PC-9 (cell line): ENCODE results near the gene PRXL2B. TPM values are rescaled to one million over a fixed set of nuclear protein-coding genes. Genes with fewer than 3 reads are reported as not detected.

Experiments used
- BruUV-seq: library from RNA; stranded (reverse); fragments of 400-500 nt; replicated peaks from 2 replicates; lab custom pipeline; 2021; lab: Mats Ljungman, UMichigan
- CTCF ChIA-PET: fragments of 300-600 bp; sonication (Branson Sonifier 250); formaldehyde crosslinking; loops from one replicate; lab custom pipeline; 2022; ENCODE audit warnings: antibody characterized with exemption; lab: Charles Lee
- POLR2A ChIA-PET: fragments of 300-600 bp; sonication (Branson Sonifier 250); formaldehyde crosslinking; loops from one replicate; lab custom pipeline; 2022; ENCODE audit warnings: antibody characterized with exemption; ENCODE audit not compliant: unreplicated experiment; lab: Charles Lee
- DNase-seq, 2 experiments: peaks; one replicate each; pipeline versions ENCODE4 v3.0.0 to v3.0.0-alpha.2; 2015 to 2022; ENCODE audit warnings: mixed read lengths in 1 of 2
- H2AFZ ChIP-seq: fragments of 200-600 bp; sonication (generic); 2 replicates; pipeline ENCODE4 v1.8.1; 2017; ENCODE audit warnings: antibody characterized with exemption
- H3F3A ChIP-seq: fragments of 200-600 bp; sonication (generic); 2 replicates; pipeline ENCODE4 v1.8.1; 2017; ENCODE audit warnings: antibody characterized with exemption, mild to moderate bottlenecking, low read depth; ENCODE audit not compliant: insufficient read depth
- H3K27ac ChIP-seq: fragments of 200-600 bp; sonication (generic); 2 replicates; pipeline ENCODE4 v1.6.1; 2016; ENCODE audit warnings: mixed run types
- H3K27me3 ChIP-seq: fragments of 200-600 bp; sonication (generic); 2 replicates; pipeline ENCODE4 v1.6.1; 2016; ENCODE audit warnings: low read depth, mixed run types; ENCODE audit not compliant: insufficient read depth
- H3K36me3 ChIP-seq: fragments of 200-600 bp; sonication (generic); 2 replicates; pipeline ENCODE4 v1.6.1; 2016; ENCODE audit warnings: low read depth, mixed run types
- H3K4me1 ChIP-seq: fragments of 200-600 bp; sonication (generic); replicated peaks from 2 replicates; pipeline ENCODE4 v1.6.1; 2016; ENCODE audit warnings: mixed run types; ENCODE audit not compliant: insufficient read depth
- H3K4me2 ChIP-seq: fragments of 200-600 bp; sonication (generic); 2 replicates; pipeline ENCODE4 v1.6.1; 2017; ENCODE audit warnings: mixed run types
- H3K4me3 ChIP-seq: fragments of 200-600 bp; sonication (generic); 2 replicates; pipeline ENCODE4 v1.6.1; 2016; ENCODE audit warnings: mixed run types
- H3K79me2 ChIP-seq: fragments of 200-600 bp; sonication (generic); 2 replicates; pipeline ENCODE4 v1.6.1; 2017; ENCODE audit warnings: low read depth, mixed run types
- H3K9me2 ChIP-seq: fragments of 200-600 bp; sonication (generic); 2 replicates; pipeline ENCODE4 v1.8.1; 2017; ENCODE audit warnings: mild to moderate bottlenecking; ENCODE audit not compliant: insufficient read depth
- H3K9me3 ChIP-seq: fragments of 200-600 bp; sonication (generic); 2 replicates; pipeline ENCODE4 v1.8.1; 2016; ENCODE audit warnings: low read depth; ENCODE audit not compliant: insufficient read depth
- H4K20me1 ChIP-seq: fragments of 200-600 bp; sonication (generic); 2 replicates; pipeline ENCODE4 v1.8.1; 2017; ENCODE audit not compliant: insufficient read depth
- CTCF ChIP-seq: fragments of 200-600 bp; sonication (generic); conservative IDR thresholded peaks from 2 replicates; pipeline ENCODE4 v1.6.1; 2017; ENCODE audit warnings: mixed run types, antibody characterized with exemption, mild to moderate bottlenecking, moderate library complexity
- EZH2 ChIP-seq: fragments of 200-600 bp; sonication (generic); IDR thresholded peaks from 2 replicates; pipeline ENCODE4 v1.8.0; 2017; ENCODE audit warnings: antibody characterized with exemption, low read depth
- intact Hi-C: fragments of 100-400 bp; cut with micrococcal nuclease; formaldehyde crosslinking; loops from one replicate; pipeline ENCODE4 v1.10.0; 2022; ENCODE audit not compliant: unreplicated experiment
- total RNA-seq: library from RNA; stranded (reverse); gene quantifications from 2 replicates; pipeline ENCODE4 v1.2.3, GENCODE V29; 2021

The PRXL2B gene
- total RNA-seq, 1 experiment from 2014 or later = 26.1 TPM

GRCh38 chr1:2632051-2632430 is 45.5 kb downstream of the PRXL2B start:
- BruUV-seq = no TSS peak
- H3K9me3 ChIP-seq = 0 out of 2 replicates have a peak, but pooled peaks cover 5% of the 10 kb centered on the region
- DNase-seq = no peak
- no peaks in the 10 kb centered on the region for H3K79me2 ChIP-seq
- H3F3A ChIP-seq = peaks cover 11% of the 10 kb centered on the region; the same call in 1 of the 2 replicates
- no peak for TF ChIP-seq EZH2
- TF ChIP-seq CTCF = no peak
- H3K36me3 ChIP-seq = no peaks in the 10 kb centered on the region
- H2AFZ ChIP-seq = no peak overlapping the region
- H4K20me1 ChIP-seq = no peaks in the 10 kb centered on the region
- intact Hi-C loops = no loop called here
- peaks cover 54% of the 10 kb centered on the region for H3K27me3 ChIP-seq
- H3K9me2 ChIP-seq = no peaks in the 10 kb centered on the region
- ChIA-PET POLR2A (no interaction called here), CTCF (no interaction called here)
- H3K4me3 ChIP-seq = no peak overlapping the region
- H3K27ac ChIP-seq = no peak overlapping the region
- H3K4me2 ChIP-seq = no peak overlapping the region
- H3K4me1 ChIP-seq = no peaks in the 10 kb centered on the region

- no peak for TF ChIP-seq EZH2
- no peak for TF ChIP-seq CTCF
- Histone ChIP-seq H3K9me2 (no peaks in the 10 kb centered on the region), H3F3A (peaks cover 11% of the 10 kb centered on the region; the same call in 1 of the 2 replicates), H3K9me3 (0 out of 2 replicates have a peak, but pooled peaks cover 5% of the 10 kb centered on the region), H3K27me3 (peaks cover 47% of the 10 kb centered on the region), H4K20me1 (no peaks in the 10 kb centered on the region), H3K27ac (no peak within 1 kb of the TSS), H3K4me1 (no peaks in the 10 kb centered on the region), H3K4me2 (no peak within 1 kb of the TSS), H2AFZ (no peak within 1 kb of the TSS), H3K4me3 (no peak within 1 kb of the TSS), H3K36me3 (no peaks in the 10 kb centered on the region), H3K79me2 (no peaks in the 10 kb centered on the region)
- DNase-seq = no peak
- CTCF ChIA-PET = no interaction called here
- no TSS peak for BruUV-seq
- intact Hi-C loops = no loop called here
- POLR2A ChIA-PET = no interaction called here
These were observed 46.2 kb downstream of the PRXL2B start, which contains the start of gene MMEL1 for GRCh38 chr1:2632561-2633361. TSS of gene MMEL1 (minus strand) at chr1:2633016. CDS start at chr1:2629484, 3,532 bp downstream.

- H3F3A ChIP-seq = peaks cover 11% of the 10 kb centered on the region; the same call in 1 of the 2 replicates
- H3K4me1 ChIP-seq = no peaks in the 10 kb centered on the region
- POLR2A ChIA-PET = no interaction called here
- no peaks in the 10 kb centered on the region for H4K20me1 ChIP-seq
- H3K4me2 ChIP-seq = no peak overlapping the region
- CTCF ChIA-PET = interaction anchor here (0.6 kb wide), 1 partner anchor 793 kb away, joined by 8 read pairs; no protein-coding TSS in a partner anchor
- H3K27me3 ChIP-seq = peaks cover 40% of the 10 kb centered on the region
- no peaks in the 10 kb centered on the region for H3K79me2 ChIP-seq
- H2AFZ ChIP-seq = no peak overlapping the region
- H3K27ac ChIP-seq = no peak overlapping the region
- H3K9me2 ChIP-seq = no peaks in the 10 kb centered on the region
- TF ChIP-seq CTCF = no peak
- no peak for TF ChIP-seq EZH2
- H3K4me3 ChIP-seq = no peak overlapping the region
- H3K36me3 ChIP-seq = no peaks in the 10 kb centered on the region
- intact Hi-C loops = no loop called here
- DNase-seq = no peak
- H3K9me3 ChIP-seq = 0 out of 2 replicates have a peak, but pooled peaks cover 5% of the 10 kb centered on the region
- BruUV-seq = no TSS peak
These were observed 46.9 kb downstream of the PRXL2B start for GRCh38 chr1:2633366-2633935.
